Spleen (tissue), 7 donors: ENCODE measurements around the gene PSG1.
"Not testable (repeated sequence)": the region's sequence is repeated elsewhere in the genome, so short reads cannot be mapped to it uniquely, and the experiment has no call there.

Experiments used
- POLR2A ChIP-seq, 3 donors: fragments of 450-650 bp; IDR thresholded peaks; one replicate each; pipeline ENCODE4 v1.5.1; 2017; ENCODE audit warnings: antibody characterized with exemption in 3 of 3, mild to moderate bottlenecking in 1 of 3
- POLR2AphosphoS5 ChIP-seq, 3 donors: sonication (generic); formaldehyde crosslinking; IDR thresholded peaks; one replicate each; pipeline ENCODE4 v1.5.1; 2017; ENCODE audit warnings: antibody characterized with exemption in 3 of 3
- TF ChIP-seq, protein P1 (sequence below), 11 experiments: fragments of 200-600 bp in 7 of 11; fragments of 450-650 bp in 4 of 11; sonication (generic) in 4 of 11; IDR thresholded peaks in 8 of 11; conservative IDR thresholded peaks in 3 of 11; 1 replicate in 7 of 11; 2 replicates in 4 of 11; pipeline versions ENCODE4 v1.4.0 to v1.8.0; 2016 to 2021; ENCODE audit warnings: antibody characterized with exemption in 11 of 11, inconsistent platforms in 4 of 11, mild to moderate bottlenecking in 1 of 11
- donor health status: DM: no; HTN: no; CAD: no; lungs with moderate emphysema.
- donor health status: DM: no; HTN: no; CAD: no.
- donor health status: DM: no; HTN: no; CAD: no.

DNA sequence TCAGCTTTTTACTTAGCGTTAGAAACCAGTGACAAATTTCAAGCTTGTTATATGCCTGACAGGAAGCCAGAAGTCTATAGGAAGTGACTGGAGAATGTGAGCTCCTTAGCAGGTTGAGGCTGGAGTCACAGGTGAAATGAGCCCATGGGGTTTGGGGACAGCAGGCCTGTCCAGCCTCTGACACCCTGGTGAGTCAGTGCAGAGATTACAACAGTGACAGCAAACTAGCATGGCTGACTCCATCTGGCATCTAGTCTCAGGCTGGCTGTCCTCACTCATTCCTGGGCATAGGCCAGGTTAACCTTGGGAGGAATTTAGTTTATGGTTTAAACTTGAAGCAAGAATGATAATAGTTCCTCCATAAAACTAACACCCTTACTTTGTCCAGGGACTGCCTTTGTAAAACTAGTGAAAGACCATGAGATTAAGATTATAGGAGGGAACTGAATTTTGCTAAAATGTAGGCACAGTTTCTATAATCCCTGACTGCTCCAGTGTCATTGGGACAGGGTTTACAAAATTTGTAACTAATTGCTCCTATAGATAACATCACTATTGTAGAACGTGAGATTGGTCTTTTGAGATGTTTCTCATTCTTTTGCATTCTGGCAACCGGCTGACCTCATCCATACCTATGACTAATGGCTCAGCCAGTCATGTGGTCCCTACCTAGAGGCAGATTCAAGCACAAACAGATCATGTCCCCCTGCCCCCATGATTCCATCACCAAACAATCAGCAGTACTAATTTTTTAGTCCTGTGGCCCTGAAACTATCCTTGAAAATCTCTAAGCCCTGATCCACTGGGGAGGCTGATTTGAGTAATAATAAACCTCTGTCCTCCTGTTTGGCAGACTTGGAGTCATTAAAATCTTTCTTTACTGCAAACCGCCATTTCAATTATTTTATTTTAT is 4.4 kb downstream of the PSG1 start:
- TF ChIP-seq POLR2A, POLR2AphosphoS5 (IDR thresholded peaks at IDR 0.05): not testable (repeated sequence)
- TF ChIP-seq, protein P1, sequence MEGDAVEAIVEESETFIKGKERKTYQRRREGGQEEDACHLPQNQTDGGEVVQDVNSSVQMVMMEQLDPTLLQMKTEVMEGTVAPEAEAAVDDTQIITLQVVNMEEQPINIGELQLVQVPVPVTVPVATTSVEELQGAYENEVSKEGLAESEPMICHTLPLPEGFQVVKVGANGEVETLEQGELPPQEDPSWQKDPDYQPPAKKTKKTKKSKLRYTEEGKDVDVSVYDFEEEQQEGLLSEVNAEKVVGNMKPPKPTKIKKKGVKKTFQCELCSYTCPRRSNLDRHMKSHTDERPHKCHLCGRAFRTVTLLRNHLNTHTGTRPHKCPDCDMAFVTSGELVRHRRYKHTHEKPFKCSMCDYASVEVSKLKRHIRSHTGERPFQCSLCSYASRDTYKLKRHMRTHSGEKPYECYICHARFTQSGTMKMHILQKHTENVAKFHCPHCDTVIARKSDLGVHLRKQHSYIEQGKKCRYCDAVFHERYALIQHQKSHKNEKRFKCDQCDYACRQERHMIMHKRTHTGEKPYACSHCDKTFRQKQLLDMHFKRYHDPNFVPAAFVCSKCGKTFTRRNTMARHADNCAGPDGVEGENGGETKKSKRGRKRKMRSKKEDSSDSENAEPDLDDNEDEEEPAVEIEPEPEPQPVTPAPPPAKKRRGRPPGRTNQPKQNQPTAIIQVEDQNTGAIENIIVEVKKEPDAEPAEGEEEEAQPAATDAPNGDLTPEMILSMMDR (IDR thresholded peaks at IDR 0.05 in 8 of 11, conservative IDR thresholded peaks at IDR 0.05 in 3 of 11): not testable (repeated sequence)
